H1 (cell line): ENCODE results near the gene CD53. TPM values are rescaled to one million over a fixed set of nuclear protein-coding genes. Genes with fewer than 3 reads are reported as not detected.

ENCODE experiments used
- BACH1 ChIP-seq: IDR thresholded peaks from 2 replicates; pipeline ENCODE4 v1.6.1; 2012; ENCODE audit warnings: low read length, improper control_type of control experiment
- CREB1 ChIP-seq: IDR thresholded peaks from 2 replicates; pipeline ENCODE4 v1.6.1; 2012; ENCODE audit warnings: inconsistent platforms
- KDM1A ChIP-seq: fragments of 200-600, 300-600 bp; sonication (generic); IDR thresholded peaks from 2 replicates; pipeline ENCODE4 v1.7.1; 2016; ENCODE audit warnings: mild to moderate bottlenecking, low read length, borderline replicate concordance
- POLR2AphosphoS5 ChIP-seq: IDR thresholded peaks from 2 replicates; pipeline ENCODE4 v1.6.1; 2011; ENCODE audit warnings: low read depth, low read length
- SIN3A ChIP-seq, 2 experiments: IDR thresholded peaks in 1 of 2; conservative IDR thresholded peaks in 1 of 2; 2 replicates each; pipeline ENCODE4 v1.6.1; 2011 to 2012; ENCODE audit warnings: low read length in 2 of 2, improper control_type of control experiment in 1 of 2, low read depth in 1 of 2, mild to moderate bottlenecking in 1 of 2
- SIX5 ChIP-seq: IDR thresholded peaks from 2 replicates; pipeline ENCODE4 v1.6.1; 2011; ENCODE audit warnings: mild to moderate bottlenecking, low read depth, low read length
- TCF12 ChIP-seq: IDR thresholded peaks from 2 replicates; pipeline ENCODE4 v1.6.1; 2011; ENCODE audit warnings: low read depth, mild to moderate bottlenecking, low read length
- polyA plus RNA-seq, 7 experiments: library from polyadenylated mRNA; depleted of rRNA in 3 of 7; stranded (reverse) in 5 of 7; unstranded in 2 of 7; fragments of >200 nt in 5 of 7; fragments of 200-250 nt in 2 of 7; gene quantifications; 1 replicate in 5 of 7; 2 replicates in 1 of 7; 4 replicates in 1 of 7; pipeline versions ENCODE4 v1.2.1 to v1.2.3, GENCODE V29; 2011 to 2013; ENCODE audit warnings: missing spikeins in 2 of 7, mixed read lengths in 2 of 7
- total RNA-seq: library from RNA; stranded (reverse); fragmentation: NEBNext Ultra II Directional; extraction: Animal tissue kit (Norgen Biotek cat#: 25700); gene quantifications from 2 replicates; pipeline ENCODE4 v1.2.1, GENCODE V29; 2021
- TF ChIP-seq, protein P1 (sequence below): fragments of 300-600 bp; sonication (generic); IDR thresholded peaks from 2 replicates; pipeline ENCODE4 v1.7.1; 2012; ENCODE audit warnings: low read length, moderate library complexity, mild to moderate bottlenecking, inconsistent platforms; ENCODE audit not compliant: insufficient replicate concordance
- TF ChIP-seq, protein P2 (sequence below): IDR thresholded peaks from 2 replicates; pipeline ENCODE4 v1.6.1; 2012; ENCODE audit warnings: low read length, inconsistent platforms

CD53 gene
- total and polyA plus RNA-seq, 2 of the 8 experiments (the other 6 are each of a cell fraction or from before 2014, with no cell fraction given): 0.56 to 1.0 TPM

DNA sequence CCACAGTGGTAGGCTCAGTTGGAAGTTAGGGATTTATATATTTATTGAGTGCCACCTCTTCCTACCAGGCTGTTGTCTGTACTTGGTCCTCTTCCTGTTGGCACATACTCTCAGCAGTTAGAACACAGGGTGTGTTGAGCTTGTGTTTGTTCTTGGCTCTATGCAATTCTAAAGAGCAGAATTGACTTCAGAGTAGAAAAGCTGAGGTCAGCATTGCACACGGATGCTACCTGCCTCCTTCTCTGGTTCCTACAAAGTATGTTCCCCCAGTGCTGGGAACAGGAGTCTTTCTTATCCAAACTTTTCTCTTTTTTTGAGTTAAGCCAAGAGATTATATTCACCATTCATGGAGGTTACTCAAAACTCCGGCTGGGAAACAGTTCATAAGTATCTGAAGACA lies 16.5 kb upstream of the CD53 start (continued):
- TF ChIP-seq, protein P1, sequence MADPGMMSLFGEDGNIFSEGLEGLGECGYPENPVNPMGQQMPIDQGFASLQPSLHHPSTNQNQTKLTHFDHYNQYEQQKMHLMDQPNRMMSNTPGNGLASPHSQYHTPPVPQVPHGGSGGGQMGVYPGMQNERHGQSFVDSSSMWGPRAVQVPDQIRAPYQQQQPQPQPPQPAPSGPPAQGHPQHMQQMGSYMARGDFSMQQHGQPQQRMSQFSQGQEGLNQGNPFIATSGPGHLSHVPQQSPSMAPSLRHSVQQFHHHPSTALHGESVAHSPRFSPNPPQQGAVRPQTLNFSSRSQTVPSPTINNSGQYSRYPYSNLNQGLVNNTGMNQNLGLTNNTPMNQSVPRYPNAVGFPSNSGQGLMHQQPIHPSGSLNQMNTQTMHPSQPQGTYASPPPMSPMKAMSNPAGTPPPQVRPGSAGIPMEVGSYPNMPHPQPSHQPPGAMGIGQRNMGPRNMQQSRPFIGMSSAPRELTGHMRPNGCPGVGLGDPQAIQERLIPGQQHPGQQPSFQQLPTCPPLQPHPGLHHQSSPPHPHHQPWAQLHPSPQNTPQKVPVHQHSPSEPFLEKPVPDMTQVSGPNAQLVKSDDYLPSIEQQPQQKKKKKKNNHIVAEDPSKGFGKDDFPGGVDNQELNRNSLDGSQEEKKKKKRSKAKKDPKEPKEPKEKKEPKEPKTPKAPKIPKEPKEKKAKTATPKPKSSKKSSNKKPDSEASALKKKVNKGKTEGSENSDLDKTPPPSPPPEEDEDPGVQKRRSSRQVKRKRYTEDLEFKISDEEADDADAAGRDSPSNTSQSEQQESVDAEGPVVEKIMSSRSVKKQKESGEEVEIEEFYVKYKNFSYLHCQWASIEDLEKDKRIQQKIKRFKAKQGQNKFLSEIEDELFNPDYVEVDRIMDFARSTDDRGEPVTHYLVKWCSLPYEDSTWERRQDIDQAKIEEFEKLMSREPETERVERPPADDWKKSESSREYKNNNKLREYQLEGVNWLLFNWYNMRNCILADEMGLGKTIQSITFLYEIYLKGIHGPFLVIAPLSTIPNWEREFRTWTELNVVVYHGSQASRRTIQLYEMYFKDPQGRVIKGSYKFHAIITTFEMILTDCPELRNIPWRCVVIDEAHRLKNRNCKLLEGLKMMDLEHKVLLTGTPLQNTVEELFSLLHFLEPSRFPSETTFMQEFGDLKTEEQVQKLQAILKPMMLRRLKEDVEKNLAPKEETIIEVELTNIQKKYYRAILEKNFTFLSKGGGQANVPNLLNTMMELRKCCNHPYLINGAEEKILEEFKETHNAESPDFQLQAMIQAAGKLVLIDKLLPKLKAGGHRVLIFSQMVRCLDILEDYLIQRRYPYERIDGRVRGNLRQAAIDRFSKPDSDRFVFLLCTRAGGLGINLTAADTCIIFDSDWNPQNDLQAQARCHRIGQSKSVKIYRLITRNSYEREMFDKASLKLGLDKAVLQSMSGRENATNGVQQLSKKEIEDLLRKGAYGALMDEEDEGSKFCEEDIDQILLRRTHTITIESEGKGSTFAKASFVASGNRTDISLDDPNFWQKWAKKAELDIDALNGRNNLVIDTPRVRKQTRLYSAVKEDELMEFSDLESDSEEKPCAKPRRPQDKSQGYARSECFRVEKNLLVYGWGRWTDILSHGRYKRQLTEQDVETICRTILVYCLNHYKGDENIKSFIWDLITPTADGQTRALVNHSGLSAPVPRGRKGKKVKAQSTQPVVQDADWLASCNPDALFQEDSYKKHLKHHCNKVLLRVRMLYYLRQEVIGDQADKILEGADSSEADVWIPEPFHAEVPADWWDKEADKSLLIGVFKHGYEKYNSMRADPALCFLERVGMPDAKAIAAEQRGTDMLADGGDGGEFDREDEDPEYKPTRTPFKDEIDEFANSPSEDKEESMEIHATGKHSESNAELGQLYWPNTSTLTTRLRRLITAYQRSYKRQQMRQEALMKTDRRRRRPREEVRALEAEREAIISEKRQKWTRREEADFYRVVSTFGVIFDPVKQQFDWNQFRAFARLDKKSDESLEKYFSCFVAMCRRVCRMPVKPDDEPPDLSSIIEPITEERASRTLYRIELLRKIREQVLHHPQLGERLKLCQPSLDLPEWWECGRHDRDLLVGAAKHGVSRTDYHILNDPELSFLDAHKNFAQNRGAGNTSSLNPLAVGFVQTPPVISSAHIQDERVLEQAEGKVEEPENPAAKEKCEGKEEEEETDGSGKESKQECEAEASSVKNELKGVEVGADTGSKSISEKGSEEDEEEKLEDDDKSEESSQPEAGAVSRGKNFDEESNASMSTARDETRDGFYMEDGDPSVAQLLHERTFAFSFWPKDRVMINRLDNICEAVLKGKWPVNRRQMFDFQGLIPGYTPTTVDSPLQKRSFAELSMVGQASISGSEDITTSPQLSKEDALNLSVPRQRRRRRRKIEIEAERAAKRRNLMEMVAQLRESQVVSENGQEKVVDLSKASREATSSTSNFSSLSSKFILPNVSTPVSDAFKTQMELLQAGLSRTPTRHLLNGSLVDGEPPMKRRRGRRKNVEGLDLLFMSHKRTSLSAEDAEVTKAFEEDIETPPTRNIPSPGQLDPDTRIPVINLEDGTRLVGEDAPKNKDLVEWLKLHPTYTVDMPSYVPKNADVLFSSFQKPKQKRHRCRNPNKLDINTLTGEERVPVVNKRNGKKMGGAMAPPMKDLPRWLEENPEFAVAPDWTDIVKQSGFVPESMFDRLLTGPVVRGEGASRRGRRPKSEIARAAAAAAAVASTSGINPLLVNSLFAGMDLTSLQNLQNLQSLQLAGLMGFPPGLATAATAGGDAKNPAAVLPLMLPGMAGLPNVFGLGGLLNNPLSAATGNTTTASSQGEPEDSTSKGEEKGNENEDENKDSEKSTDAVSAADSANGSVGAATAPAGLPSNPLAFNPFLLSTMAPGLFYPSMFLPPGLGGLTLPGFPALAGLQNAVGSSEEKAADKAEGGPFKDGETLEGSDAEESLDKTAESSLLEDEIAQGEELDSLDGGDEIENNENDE: no peak
- no peak for TF ChIP-seq SIX5
- no peak for TF ChIP-seq TCF12
- no peak for TF ChIP-seq KDM1A
- no peak for TF ChIP-seq POLR2AphosphoS5
- no peak for TF ChIP-seq CREB1
- no peak for TF ChIP-seq BACH1
- no peak for TF ChIP-seq SIN3A (conservative IDR thresholded peaks at IDR 0.05 in 1 of 2, IDR thresholded peaks at IDR 0.05 in 1 of 2; ENCODE audit: low read depth in 1 of 2, low read length in 2 of 2)
- TF ChIP-seq, protein P2, sequence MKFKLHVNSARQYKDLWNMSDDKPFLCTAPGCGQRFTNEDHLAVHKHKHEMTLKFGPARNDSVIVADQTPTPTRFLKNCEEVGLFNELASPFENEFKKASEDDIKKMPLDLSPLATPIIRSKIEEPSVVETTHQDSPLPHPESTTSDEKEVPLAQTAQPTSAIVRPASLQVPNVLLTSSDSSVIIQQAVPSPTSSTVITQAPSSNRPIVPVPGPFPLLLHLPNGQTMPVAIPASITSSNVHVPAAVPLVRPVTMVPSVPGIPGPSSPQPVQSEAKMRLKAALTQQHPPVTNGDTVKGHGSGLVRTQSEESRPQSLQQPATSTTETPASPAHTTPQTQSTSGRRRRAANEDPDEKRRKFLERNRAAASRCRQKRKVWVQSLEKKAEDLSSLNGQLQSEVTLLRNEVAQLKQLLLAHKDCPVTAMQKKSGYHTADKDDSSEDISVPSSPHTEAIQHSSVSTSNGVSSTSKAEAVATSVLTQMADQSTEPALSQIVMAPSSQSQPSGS: no peak
